GM18526 (cell line): ENCODE measurements around the gene CHST9.

Experiments
- POLR2A ChIP-seq: IDR thresholded peaks from 3 replicates; pipeline ENCODE4 v1.6.1; 2011; ENCODE audit not compliant: insufficient read length; ENCODE audit errors: extremely low read depth

CHST9 gene

GRCh38 chr18:26930630-26931029, 254.5 kb downstream of the CHST9 start:
- no peak for TF ChIP-seq POLR2A

DNA sequence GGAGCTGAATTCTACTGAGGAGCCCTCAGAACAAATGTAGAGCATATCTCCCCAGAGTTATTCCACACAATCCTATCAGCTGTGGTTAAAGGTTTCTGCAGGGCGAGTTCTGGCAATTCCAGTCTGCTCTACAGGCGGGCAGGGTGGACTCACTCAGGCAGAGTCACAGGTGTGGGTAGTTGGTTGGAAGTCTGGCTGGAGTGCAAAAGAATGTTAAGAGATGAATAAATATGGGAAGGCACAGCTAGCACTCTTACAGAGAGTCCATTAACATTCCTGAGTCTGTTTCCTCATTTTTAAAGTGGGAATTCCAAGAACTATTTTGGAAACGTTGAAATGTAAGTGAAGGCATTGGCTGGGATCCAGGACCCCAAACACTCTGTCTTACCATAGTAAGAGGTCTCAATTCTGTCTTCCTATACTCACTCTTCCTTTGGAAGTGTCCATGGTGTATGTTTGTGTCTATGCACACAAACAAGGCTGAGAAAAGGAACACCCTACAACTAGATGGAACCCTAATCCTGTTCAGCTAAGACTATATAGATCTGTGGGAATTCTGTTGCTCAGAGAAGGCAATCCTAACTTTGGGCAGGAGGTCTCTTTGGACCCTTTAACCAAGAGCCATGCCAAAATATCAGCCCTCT, 256.3 kb downstream of the CHST9 start:
- TF ChIP-seq POLR2A, result no peak

DNA sequence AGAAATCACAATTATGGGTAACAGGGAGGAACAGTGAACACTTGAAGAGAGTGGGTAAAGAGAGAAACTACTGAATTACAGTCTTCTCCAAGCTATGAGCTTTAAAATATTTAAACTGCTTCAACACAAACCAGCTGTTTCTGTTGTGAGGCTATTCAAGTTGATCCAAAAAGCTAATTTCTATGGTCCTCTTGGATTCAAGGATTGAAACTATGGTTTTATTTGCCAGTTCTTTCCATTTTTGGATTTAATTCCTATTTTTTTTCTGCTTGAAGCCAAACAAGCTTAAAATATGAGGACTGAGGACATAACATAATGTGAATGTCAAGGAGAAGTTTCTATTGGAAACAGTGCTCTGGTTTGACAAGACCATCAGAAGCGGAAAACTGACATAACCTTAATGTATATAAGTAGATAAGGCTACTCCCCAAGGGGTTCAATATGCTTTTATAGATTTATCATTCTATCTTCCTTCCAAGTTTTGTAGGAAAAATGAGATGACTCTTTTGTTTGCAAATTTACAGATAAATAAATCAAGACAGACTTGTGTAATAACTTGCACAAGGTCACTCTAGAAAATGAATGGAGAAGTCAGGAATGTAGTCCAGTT, 258.9 kb downstream of the CHST9 start:
- TF ChIP-seq POLR2A, result no peak

GRCh38 chr18:26925313-26925712, 259.8 kb downstream of the CHST9 start:
- TF ChIP-seq POLR2A, result no peak

GRCh38 chr18:26922313-26922712, 262.8 kb downstream of the CHST9 start:
- TF ChIP-seq POLR2A, result no peak

DNA sequence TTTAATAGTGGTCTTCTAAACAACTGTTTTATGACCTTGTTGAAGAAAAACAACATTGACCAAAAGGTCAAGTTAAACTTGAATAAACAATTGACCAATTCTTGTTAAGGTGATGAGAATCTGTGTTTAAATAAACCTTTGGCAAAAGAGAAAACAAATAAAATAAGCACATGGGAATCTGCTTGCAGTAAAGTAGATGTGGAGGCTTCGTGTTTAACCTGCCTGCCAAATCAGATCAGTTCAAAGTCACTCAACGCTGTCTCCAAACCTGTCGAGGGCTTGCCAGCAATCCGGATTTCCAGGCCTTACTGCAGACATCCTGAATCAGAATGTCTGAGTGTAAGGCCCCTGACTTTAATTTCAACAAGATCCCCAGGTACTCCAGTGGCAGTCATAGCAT, 264.5 kb downstream of the CHST9 start:
- no peak for TF ChIP-seq POLR2A

DNA sequence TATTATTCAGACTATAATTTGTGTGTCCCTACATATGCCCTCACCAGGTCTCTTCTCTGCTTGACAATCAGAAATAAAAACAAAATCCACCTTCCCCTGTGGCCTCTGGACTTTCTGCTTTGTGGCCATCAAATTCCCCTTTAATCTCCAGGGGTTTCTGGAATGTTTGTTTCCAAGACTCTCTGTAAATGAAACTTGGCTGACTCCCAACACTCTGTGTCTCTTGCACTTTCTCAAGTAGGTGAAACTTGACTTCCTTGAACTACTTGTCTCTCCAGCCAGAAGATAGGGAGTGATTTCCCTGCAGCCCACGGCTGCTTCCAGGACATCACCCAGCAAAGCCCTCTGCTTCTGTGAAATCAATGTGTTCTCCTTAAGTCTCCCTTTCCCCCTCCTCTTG, 265.5 kb downstream of the CHST9 start:
- TF ChIP-seq POLR2A, result no peak

GRCh38 chr18:26919201-26919600, 265.9 kb downstream of the CHST9 start:
- no peak for TF ChIP-seq POLR2A

DNA sequence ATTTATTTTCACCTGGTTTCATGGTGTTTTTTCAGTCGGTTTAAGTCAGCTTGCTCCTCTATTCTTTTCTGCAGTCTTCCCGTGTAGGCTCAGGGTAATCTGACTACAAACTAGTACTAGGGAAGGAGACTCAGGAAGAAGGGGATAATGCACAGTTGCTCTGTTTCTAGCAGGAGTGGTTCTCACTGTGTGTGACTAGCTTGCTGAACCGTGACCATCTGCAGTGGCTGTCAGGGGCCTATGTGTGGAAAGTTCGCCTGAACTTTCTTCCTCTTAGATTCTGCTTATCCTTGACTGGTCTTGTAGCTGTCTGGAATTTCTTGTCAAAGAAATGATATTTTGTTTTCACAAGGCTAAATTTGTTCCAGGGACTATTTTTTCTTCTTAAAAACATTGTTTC, 273.3 kb downstream of the CHST9 start:
- no peak for TF ChIP-seq POLR2A

DNA sequence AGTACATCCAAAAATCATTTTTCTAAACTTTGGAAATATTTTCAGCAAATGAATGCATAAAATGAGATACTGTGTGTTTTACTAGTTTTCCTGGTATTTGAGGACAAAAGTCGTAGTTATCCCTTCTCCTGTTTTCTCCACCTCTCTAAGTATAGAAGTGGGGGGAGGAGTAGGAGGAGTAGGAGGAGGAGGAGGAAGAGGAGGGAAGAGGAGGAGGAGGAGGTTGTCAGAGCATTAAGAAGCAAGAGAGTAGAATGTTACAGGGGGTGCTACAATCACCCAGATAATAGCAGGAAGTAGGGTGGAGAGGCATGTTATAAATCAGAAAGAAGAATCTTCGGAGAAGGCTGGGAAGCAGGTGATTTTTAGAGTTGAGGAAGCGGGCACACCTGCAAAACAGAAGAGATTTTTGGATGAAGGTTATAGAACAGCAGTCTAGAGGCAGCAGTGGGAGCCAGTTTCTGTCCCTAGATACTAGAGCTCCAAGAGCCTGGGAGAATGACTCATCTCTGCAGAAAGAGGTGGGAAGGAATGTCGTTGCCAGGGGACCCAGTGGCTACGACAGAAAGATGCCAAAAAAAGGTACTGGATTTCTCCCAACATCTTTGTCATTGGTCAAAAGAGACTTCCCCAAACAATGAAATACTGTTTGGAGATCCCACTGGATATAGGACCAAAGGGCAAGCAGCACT, 275.4 kb downstream of the CHST9 start:
- TF ChIP-seq POLR2A, result no peak

DNA sequence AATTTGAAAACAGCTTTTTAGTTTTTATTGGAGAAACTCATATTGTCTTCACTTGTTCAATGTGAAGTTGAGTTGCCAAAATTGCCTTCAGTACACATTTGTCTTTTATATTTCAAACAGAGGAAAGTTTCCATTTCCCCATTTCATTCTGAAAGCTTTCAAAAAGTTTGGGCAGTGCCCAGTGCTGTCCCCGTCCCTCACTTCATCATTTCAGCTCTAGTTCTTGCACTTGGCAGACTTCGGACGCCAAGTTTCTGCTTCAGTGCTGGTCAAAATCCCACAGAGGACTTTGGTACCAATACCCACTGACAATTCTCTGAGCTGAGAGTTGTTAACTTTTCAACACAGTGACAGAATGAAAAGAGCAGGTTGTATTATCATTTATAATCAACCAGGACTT, 276.2 kb downstream of the CHST9 start:
- no peak for TF ChIP-seq POLR2A

- TF ChIP-seq POLR2A, result no peak
These were observed 282.8 kb downstream of the CHST9 start for GRCh38 chr18:26902291-26902690.

DNA sequence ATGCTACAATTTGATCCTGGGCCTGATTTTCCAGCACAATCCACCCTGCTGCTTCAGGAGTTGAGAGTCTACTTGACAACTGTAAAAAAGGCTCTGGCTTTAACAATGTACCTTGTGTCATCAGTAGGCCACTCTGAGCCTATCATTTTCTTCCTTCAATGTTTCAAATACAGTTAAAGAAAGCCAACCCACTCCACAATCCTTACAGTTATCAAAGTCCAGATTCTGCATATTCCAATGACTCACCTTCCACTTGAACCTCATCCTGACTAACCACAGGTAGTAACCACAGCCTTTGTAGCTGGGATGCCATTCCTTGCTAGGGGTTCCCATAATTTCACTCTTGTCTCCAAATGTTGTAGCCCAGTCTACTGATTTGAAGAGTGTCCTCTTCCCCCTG, 284.1 kb downstream of the CHST9 start:
- TF ChIP-seq POLR2A, result no peak

DNA sequence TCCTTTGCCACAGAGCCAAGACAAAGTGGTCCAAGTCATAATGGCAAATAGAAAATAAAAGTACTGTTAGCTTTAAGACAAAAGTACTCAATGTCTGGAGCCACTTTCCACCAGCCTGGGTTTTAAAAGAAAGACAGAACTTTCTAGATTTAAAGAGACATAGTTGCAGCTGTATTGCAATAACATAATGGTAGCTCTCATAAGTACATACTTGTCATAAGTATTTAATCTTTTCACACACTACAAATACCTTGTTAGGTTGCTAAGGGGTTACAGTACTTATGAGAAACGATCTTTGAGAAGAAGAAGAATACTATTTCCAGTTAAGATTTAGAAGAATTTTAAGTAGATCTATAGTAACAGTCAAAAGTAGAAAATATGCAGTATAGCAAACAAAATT, 290.7 kb downstream of the CHST9 start:
- TF ChIP-seq POLR2A, result no peak

- TF ChIP-seq POLR2A, result no peak
These were observed 291.1 kb downstream of the CHST9 start for GRCh38 chr18:26893996-26894395.

DNA sequence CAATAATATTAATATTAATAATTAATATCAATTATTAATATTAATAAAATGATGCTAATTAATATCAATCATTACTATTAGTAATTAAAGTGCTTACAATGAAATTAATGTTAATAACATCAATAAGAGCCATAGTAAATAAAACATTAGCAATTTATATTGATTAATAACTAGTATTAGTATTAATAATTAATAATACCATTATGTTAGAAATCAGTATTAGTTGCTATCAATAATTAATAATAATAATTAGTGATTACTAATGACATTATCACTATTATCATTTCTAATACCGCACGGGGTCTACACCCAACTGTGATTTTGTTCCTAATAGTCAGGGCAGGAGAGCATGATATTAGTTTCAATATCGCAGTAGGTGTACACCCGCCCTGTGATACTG, 296.8 kb downstream of the CHST9 start:
- no peak for TF ChIP-seq POLR2A
